BLaER1 treated with 17β-estradiol and CSF1 and Interleukin-3, amounts not matched to agents 10 nM and 100 nM (cell line): Measurements from ENCODE around the gene COMMD6.
"Not testable (repeated sequence)": the region's sequence is repeated elsewhere in the genome, so short reads cannot be mapped to it uniquely, and the experiment has no call there.

Source experiments
- H3K27ac ChIP-seq, 11 experiments: shearing (Covaris generic); formaldehyde crosslinking; 2 replicates each; pipeline ENCODE4 v1.8.1; 2022
- H3K27me3 ChIP-seq, 11 experiments: shearing (Covaris generic); formaldehyde crosslinking; 2 replicates each; pipeline ENCODE4 v1.8.1; 2022
- H3K36me3 ChIP-seq, 11 experiments: shearing (Covaris generic); formaldehyde crosslinking; 2 replicates each; pipeline ENCODE4 v1.8.1; 2022
- H3K4me1 ChIP-seq, 10 experiments: shearing (Covaris generic); formaldehyde crosslinking; 2 replicates each; pipeline ENCODE4 v1.8.1; 2022
- H3K4me2 ChIP-seq, 11 experiments: shearing (Covaris generic); formaldehyde crosslinking; 2 replicates each; pipeline ENCODE4 v1.8.1; 2022
- H3K4me3 ChIP-seq, 10 experiments: shearing (Covaris generic); formaldehyde crosslinking; 2 replicates each; pipeline ENCODE4 v1.8.1; 2022
- H3K9ac ChIP-seq, 11 experiments: shearing (Covaris generic); formaldehyde crosslinking; 2 replicates each; pipeline ENCODE4 v1.8.1; 2022
- H3K9me3 ChIP-seq, 11 experiments: shearing (Covaris generic); formaldehyde crosslinking; replicated peaks in 1 of 11; 2 replicates each; pipeline ENCODE4 v1.8.1; 2022
- H4K20me1 ChIP-seq, 11 experiments: shearing (Covaris generic); formaldehyde crosslinking; 2 replicates each; pipeline ENCODE4 v1.8.1; 2022
- Cebpa-rat ChIP-seq, 11 experiments: shearing (Covaris generic); IDR thresholded peaks; 2 replicates each; pipeline ENCODE4 v1.8.1; 2022

Gene COMMD6

GRCh38 chr13:75556961-75557360, 19.3 kb upstream of the COMMD6 start:
- Histone ChIP-seq H3K9ac (no peak overlapping the region), H3K4me2 (no peak overlapping the region), H4K20me1 (peaks cover 0 to 8% (median 0%) of the 10 kb centered on the region in 11 experiments; a peak in 4 of 22 replicates), H3K4me3 (no peak overlapping the region), H3K9me3 (no peaks in the 10 kb centered on the region), H3K27ac (no peak overlapping the region), H3K36me3 (peaks cover 6 to 62% (median 44%) of the 10 kb centered on the region in 11 experiments; a peak in 21 of 22 replicates), H3K4me1 (peaks cover 0 to 26% (median 9%) of the 10 kb centered on the region in 10 experiments; a peak in 17 of 20 replicates), H3K27me3 (no peaks in the 10 kb centered on the region)
- no peak for TF ChIP-seq Cebpa-rat (IDR thresholded peaks at IDR 0.05)

DNA sequence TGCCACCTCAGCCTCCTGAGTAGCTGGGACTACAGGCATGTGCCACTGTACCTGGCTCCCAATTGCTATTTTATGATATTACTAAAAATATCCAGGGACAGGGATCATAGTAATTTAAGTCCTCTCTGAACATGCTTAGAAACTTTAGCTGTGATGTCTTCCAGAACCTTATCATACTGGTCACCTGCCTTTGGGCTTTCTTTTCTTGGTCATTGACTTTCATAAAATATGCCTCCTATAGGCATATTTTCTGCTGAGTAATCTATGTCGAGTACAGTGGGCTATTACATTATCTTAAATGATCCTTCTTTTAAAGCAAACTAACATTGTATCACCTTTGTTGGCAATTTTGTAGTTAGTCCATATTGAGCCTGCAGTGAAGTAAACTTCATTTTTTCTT, 18.2 kb upstream of the COMMD6 start:
- H3K36me3 ChIP-seq = peaks cover 3 to 53% (median 38%) of the 10 kb centered on the region in 11 experiments; a peak in 21 of 22 replicates
- H3K9ac ChIP-seq = no peak overlapping the region
- no peak for TF ChIP-seq Cebpa-rat (IDR thresholded peaks at IDR 0.05)
- no peak overlapping the region for H3K27ac ChIP-seq
- no peaks in the 10 kb centered on the region for H3K9me3 ChIP-seq
- no peak overlapping the region for H3K4me3 ChIP-seq
- H3K4me2 ChIP-seq = no peak overlapping the region
- H4K20me1 ChIP-seq = peaks cover 0 to 8% (median 0%) of the 10 kb centered on the region in 11 experiments; a peak in 5 of 22 replicates
- no peaks in the 10 kb centered on the region for H3K27me3 ChIP-seq
- peaks cover 9 to 33% (median 14%) of the 10 kb centered on the region in 10 experiments for H3K4me1 ChIP-seq

DNA sequence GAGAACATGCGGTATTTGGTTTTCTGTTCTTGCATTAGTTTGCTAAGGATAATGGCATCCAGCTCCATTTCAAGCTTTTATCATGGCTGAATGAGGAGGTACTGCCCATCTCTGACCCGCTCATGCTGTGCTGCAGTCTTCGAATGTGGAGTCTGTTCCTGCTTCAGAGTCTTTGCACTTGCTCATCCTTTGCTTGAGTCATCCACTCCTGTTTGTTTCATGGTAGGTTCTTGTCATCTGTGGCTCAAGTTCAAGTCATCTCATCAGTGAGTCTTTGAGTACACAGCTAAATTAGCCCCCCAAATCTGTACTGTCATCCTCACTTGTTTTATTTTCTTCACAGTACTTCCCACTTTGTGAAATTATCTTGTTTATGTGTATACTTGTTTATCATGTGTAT, 17.3 kb upstream of the COMMD6 start:
- Histone ChIP-seq H3K36me3 (peaks cover 0 to 45% (median 34%) of the 10 kb centered on the region in 11 experiments; a peak in 18 of 22 replicates), H3K27ac (no peak overlapping the region), H3K4me1 (peaks cover 17 to 39% (median 22%) of the 10 kb centered on the region in 10 experiments), H3K9ac (no peak overlapping the region), H3K4me3 (no peak overlapping the region), H3K27me3 (no peaks in the 10 kb centered on the region), H3K4me2 (peak overlapping the region in 3 of 11 experiments; percentile 17 to 57 (median 56); a peak in 3 of 22 replicates), H4K20me1 (peaks cover 0 to 8% (median 0%) of the 10 kb centered on the region in 11 experiments; a peak in 5 of 22 replicates), H3K9me3 (no peaks in the 10 kb centered on the region)
- no peak for TF ChIP-seq Cebpa-rat (IDR thresholded peaks at IDR 0.05)

GRCh38 chr13:75554464-75554863, 16.8 kb upstream of the COMMD6 start:
- Histone ChIP-seq H3K27me3 (no peaks in the 10 kb centered on the region), H3K4me2 (peak overlapping the region in 3 of 11 experiments; percentile 17 to 57 (median 56); a peak in 5 of 22 replicates), H4K20me1 (peaks cover 0 to 8% (median 0%) of the 10 kb centered on the region in 11 experiments; a peak in 5 of 22 replicates), H3K9me3 (no peaks in the 10 kb centered on the region), H3K36me3 (peaks cover 0 to 45% (median 34%) of the 10 kb centered on the region in 11 experiments; a peak in 18 of 22 replicates), H3K4me1 (peaks cover 17 to 39% (median 22%) of the 10 kb centered on the region in 10 experiments), H3K4me3 (no peak overlapping the region), H3K9ac (no peak overlapping the region), H3K27ac (no peak overlapping the region)
- TF ChIP-seq Cebpa-rat (IDR thresholded peaks at IDR 0.05) = no peak

DNA sequence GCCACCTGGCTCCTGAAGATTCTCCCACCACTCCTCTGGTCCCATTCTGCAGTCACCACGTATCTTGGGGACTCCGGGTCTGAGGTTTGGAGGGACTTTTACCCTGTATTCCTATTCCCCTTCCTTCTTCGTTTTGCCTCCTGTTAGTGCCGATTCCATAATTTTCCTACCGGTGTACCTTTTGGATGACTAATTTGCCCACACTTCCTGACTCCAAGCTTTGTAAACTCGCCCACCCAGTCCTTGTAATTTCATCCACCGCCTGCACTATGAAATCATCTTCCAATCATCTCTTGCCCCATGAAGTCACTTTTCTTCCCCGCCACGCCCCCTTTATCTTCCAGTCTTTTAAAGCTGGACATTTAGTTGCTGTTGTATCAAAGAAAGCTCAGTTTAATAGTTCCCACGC, 12.5 kb upstream of the COMMD6 start:
- no peak for TF ChIP-seq Cebpa-rat (IDR thresholded peaks at IDR 0.05)

GRCh38 chr13:75549262-75550158, 11.9 kb upstream of the COMMD6 start, which contains the start of gene UCHL3:
UCHL3 (plus strand) TSS chr13:75549791; CDS start chr13:75549821, 30 bp downstream.
- H3K27me3 ChIP-seq = no peaks in the 10 kb centered on the region
- H4K20me1 ChIP-seq = peaks cover 0 to 8% (median 0%) of the 10 kb centered on the region in 11 experiments; a peak in 4 of 22 replicates
- peak within 1 kb of the TSS; percentile 85 to 98 (median 93) for H3K9ac ChIP-seq
- H3K9me3 ChIP-seq = no peaks in the 10 kb centered on the region
- peak within 1 kb of the TSS; percentile 86 to 100 (median 94) for H3K4me3 ChIP-seq
- H3K4me1 ChIP-seq = peaks cover 20 to 29% (median 23%) of the 10 kb centered on the region in 10 experiments
- H3K36me3 ChIP-seq = peaks cover 0 to 17% (median 15%) of the 10 kb centered on the region in 11 experiments; a peak in 14 of 22 replicates
- peak within 1 kb of the TSS; percentile 83 to 96 (median 94) for H3K4me2 ChIP-seq
- TF ChIP-seq Cebpa-rat (IDR thresholded peaks at IDR 0.05) = no peak
- H3K27ac ChIP-seq = peak within 1 kb of the TSS; percentile 91 to 99 (median 96)

More for the DNA sequence above, 12.5 kb upstream of the COMMD6 start:
- Histone ChIP-seq H3K4me3 (peak overlapping the region; percentile 86 to 100 (median 94)), H3K9ac (peak overlapping the region; percentile 85 to 98 (median 93)), H3K4me2 (peak overlapping the region; percentile 83 to 96 (median 94)), H4K20me1 (peaks cover 0 to 8% (median 0%) of the 10 kb centered on the region in 11 experiments; a peak in 4 of 22 replicates), H3K36me3 (peaks cover 0 to 24% (median 22%) of the 10 kb centered on the region in 11 experiments; a peak in 18 of 22 replicates), H3K27ac (peak overlapping the region; percentile 91 to 99 (median 96); a peak in 21 of 22 replicates), H3K4me1 (peaks cover 20 to 34% (median 23%) of the 10 kb centered on the region in 10 experiments), H3K9me3 (no peaks in the 10 kb centered on the region), H3K27me3 (no peaks in the 10 kb centered on the region)

DNA sequence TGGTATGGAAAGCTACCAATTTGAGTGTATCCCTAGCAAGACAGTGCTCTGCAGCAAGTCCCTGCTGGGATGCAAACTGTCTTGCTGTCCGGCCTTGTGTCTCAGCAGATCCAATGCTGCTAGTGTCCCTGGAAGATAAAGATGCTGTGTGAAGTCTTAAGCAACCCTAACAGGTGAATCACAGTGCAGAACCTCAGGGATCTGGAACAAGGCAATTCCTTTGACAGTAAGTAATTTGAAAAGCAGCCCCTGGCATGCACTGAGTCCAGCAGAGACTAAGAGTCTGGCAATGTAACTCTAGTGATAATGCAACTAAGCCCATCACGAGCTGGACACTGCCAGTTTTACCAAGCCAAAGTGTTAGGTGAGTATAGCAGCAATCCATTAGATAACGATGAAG, 10.3 kb upstream of the COMMD6 start:
- Histone ChIP-seq H3K36me3 (peaks cover 0 to 2% (median 0%) of the 10 kb centered on the region in 11 experiments; a peak in 3 of 22 replicates), H3K27me3 (no peaks in the 10 kb centered on the region), H4K20me1 (peaks cover 0 to 8% (median 0%) of the 10 kb centered on the region in 11 experiments; a peak in 4 of 22 replicates), H3K27ac (no peak overlapping the region), H3K4me1 (peaks cover 14 to 26% (median 21%) of the 10 kb centered on the region in 10 experiments), H3K4me2 (peak overlapping the region in 2 of 11 experiments; percentile 94; a peak in 1 of 22 replicates), H3K9me3 (no peaks in the 10 kb centered on the region), H3K4me3 (no peak overlapping the region), H3K9ac (no peak overlapping the region)
- TF ChIP-seq Cebpa-rat (IDR thresholded peaks at IDR 0.05) = no peak

GRCh38 chr13:75545386-75545785, 7.7 kb upstream of the COMMD6 start:
- not testable (repeated sequence) for H3K27me3 ChIP-seq, H3K27ac ChIP-seq, H3K9ac ChIP-seq, H3K9me3 ChIP-seq, H3K36me3 ChIP-seq, H3K4me3 ChIP-seq, H3K4me2 ChIP-seq, H4K20me1 ChIP-seq
- H3K4me1 ChIP-seq = peaks cover 22 to 33% (median 28%) of the 10 kb centered on the region in 10 experiments
